HEK293T (cell line): ENCODE results near the gene KRTAP4-5.

Source experiments
- CTCF ChIA-PET: fragments of 350-600 bp; formaldehyde crosslinking; extraction: SDS; loops from one replicate; lab custom pipeline; 2021; ENCODE audit warnings: antibody characterized with exemption, inconsistent platforms; lab: Yijun Ruan, JAX
- POLR2A ChIA-PET: fragments of 350-600 bp; formaldehyde crosslinking; extraction: SDS; loops from one replicate; lab custom pipeline; 2020; ENCODE audit warnings: antibody characterized with exemption, inconsistent platforms; lab: Yijun Ruan, JAX
- DNase-seq: peaks from one replicate; pipeline ENCODE4 v3.0.0; 2012; ENCODE audit warnings: mixed read lengths; ENCODE audit errors: extremely low spot score
- ARNT ChIP-seq: fragments of 450-650 bp; IDR thresholded peaks from 2 replicates; pipeline ENCODE4 v1.6.1; 2017; ENCODE audit warnings: mild to moderate bottlenecking
- BHLHE40 ChIP-seq: fragments of 450-650 bp; IDR thresholded peaks from 2 replicates; pipeline ENCODE4 v1.6.1; 2016; ENCODE audit warnings: mild to moderate bottlenecking, moderate library complexity, borderline replicate concordance
- CTBP1 ChIP-seq: fragments of 450-650 bp; IDR thresholded peaks from 2 replicates; pipeline ENCODE4 v1.6.1; 2016; ENCODE audit warnings: borderline replicate concordance
- ELF4 ChIP-seq: fragments of 450-650 bp; IDR thresholded peaks from 2 replicates; pipeline ENCODE4 v1.6.1; 2017; ENCODE audit warnings: antibody characterized with exemption
- FOXA1 ChIP-seq: fragments of 450-650 bp; IDR thresholded peaks from 2 replicates; pipeline ENCODE4 v1.6.1; 2016; ENCODE audit warnings: mild to moderate bottlenecking
- FOXK2 ChIP-seq: fragments of 450-650 bp; IDR thresholded peaks from 2 replicates; pipeline ENCODE4 v1.6.1; 2016; ENCODE audit warnings: mild to moderate bottlenecking
- FOXM1 ChIP-seq: fragments of 450-650 bp; IDR thresholded peaks from 2 replicates; pipeline ENCODE4 v1.6.1; 2017; ENCODE audit warnings: mild to moderate bottlenecking, borderline replicate concordance
- HDGF ChIP-seq: fragments of 450-650 bp; IDR thresholded peaks from 2 replicates; pipeline ENCODE4 v1.6.1; 2017; ENCODE audit warnings: antibody characterized with exemption, borderline replicate concordance
- L3MBTL2 ChIP-seq: fragments of 450-650 bp; conservative IDR thresholded peaks from 2 replicates; pipeline ENCODE4 v1.6.1; 2016; ENCODE audit warnings: mild to moderate bottlenecking
- LEF1 ChIP-seq: fragments of 450-650 bp; IDR thresholded peaks from 2 replicates; pipeline ENCODE4 v1.6.1; 2017; ENCODE audit warnings: mild to moderate bottlenecking, borderline replicate concordance
- NFRKB ChIP-seq: fragments of 450-650 bp; IDR thresholded peaks from 2 replicates; pipeline ENCODE4 v1.6.1; 2016; ENCODE audit warnings: mild to moderate bottlenecking, moderate library complexity
- SP1 ChIP-seq: fragments of 450-650 bp; IDR thresholded peaks from 2 replicates; pipeline ENCODE4 v1.6.1; 2017
- SUZ12 ChIP-seq: fragments of 450-650 bp; IDR thresholded peaks from 2 replicates; pipeline ENCODE4 v1.6.1; 2016; ENCODE audit warnings: mild to moderate bottlenecking
- TARDBP ChIP-seq: fragments of 450-650 bp; IDR thresholded peaks from 2 replicates; pipeline ENCODE4 v1.6.1; 2016
- ZNF384 ChIP-seq: fragments of 450-650 bp; IDR thresholded peaks from 2 replicates; pipeline ENCODE4 v1.6.1; 2016
- TF ChIP-seq, protein P1 (sequence below): fragments of 450-650 bp; IDR thresholded peaks from 2 replicates; pipeline ENCODE4 v1.6.1; 2016

Gene KRTAP4-5

DNA sequence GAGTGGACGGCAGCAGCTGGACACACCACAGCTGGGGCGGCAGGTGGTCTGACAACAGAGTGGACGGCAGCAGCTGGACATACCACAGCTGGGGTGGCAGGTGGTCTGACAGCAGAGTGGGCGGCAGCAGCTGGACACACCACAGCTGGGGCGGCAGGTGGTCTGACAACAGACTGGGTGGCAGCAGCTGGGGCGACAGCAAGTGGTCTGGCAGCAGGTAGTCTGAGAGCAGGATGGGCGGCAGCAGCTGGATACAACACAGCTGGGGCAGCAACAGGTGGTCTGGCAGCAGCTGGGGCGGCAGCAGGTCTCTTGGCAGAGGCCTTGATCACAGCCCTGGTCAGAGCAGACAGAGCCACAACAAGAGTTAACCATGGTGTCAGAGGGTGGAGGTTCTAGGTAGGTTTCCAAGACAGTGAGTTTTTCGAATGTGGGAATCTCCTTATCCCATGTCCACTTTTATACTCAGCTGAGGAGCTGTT is 34.9 kb upstream of the KRTAP4-5 start, which contains the start of gene KRTAP4-1:
KRTAP4-1 (minus strand) TSS at position 432 of the 482 bp plus-strand sequence; CDS start at position 375, 57 bp downstream.
- TF ChIP-seq CTBP1, result no peak
- TF ChIP-seq SUZ12, result no peak
- TF ChIP-seq L3MBTL2, result no peak
- TF ChIP-seq FOXK2, result no peak
- TF ChIP-seq HDGF, result no peak
- TF ChIP-seq, protein P1, sequence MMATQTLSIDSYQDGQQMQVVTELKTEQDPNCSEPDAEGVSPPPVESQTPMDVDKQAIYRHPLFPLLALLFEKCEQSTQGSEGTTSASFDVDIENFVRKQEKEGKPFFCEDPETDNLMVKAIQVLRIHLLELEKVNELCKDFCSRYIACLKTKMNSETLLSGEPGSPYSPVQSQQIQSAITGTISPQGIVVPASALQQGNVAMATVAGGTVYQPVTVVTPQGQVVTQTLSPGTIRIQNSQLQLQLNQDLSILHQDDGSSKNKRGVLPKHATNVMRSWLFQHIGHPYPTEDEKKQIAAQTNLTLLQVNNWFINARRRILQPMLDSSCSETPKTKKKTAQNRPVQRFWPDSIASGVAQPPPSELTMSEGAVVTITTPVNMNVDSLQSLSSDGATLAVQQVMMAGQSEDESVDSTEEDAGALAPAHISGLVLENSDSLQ, result no peak
- TF ChIP-seq NFRKB, result no peak
- no peak for TF ChIP-seq ZNF384
- no peak for TF ChIP-seq ARNT
- no peak for TF ChIP-seq LEF1
- no peak for TF ChIP-seq SP1
- TF ChIP-seq FOXM1, result no peak
- TF ChIP-seq FOXA1, result no peak
- TF ChIP-seq TARDBP, result no peak
- no peak for TF ChIP-seq BHLHE40
- no peak for TF ChIP-seq ELF4
- ChIA-PET CTCF (no interaction called here), POLR2A (no interaction called here)
- no peak for DNase-seq

DNA sequence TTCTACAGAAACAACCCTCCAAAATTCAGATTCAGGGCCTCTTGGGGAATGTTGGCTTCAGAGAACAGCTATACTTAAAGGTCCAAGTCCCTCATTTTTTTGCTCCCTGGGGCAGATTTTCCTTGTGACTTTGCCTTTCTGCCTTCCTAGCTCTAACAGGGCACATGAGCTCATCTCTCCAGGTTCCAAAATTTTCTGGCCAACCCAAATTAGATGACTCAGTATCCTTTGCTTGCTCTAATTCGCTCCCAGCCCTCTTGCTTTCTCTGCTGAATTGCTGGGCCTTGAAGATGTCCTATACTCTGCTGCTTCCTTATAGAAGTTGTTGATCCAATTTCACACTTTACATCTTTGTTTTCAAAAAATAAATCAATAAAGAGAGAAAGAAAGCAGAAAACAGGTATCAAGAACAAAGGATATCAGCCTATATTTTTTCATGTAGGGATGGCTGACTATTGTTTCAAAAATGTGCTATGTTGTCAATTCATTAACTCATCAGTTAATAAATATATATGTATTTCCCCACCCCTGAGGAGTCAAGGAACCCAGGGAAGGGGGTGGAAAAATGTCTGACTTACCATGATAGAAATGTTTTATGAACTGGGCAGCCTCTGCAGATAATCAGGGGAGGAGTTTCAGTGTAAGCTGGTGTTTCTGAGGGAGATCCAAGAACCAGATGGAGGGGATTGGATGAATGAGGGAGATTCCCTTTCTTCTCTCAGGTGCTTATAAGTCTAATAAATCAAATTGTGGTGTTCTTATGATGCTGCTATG is 29.4 kb upstream of the KRTAP4-5 start:
- no peak for TF ChIP-seq FOXM1
- TF ChIP-seq BHLHE40, result no peak
- TF ChIP-seq CTBP1, result no peak
- TF ChIP-seq HDGF, result no peak
- TF ChIP-seq TARDBP, result no peak
- TF ChIP-seq NFRKB, result no peak
- POLR2A ChIA-PET, result no interaction called here
- DNase-seq, result no peak
- CTCF ChIA-PET, result interaction anchor here (0.5 to 0.6 kb wide), 2 partner anchors 226 to 270 kb away, joined by 3 read pairs; no protein-coding TSS in a partner anchor

DNA sequence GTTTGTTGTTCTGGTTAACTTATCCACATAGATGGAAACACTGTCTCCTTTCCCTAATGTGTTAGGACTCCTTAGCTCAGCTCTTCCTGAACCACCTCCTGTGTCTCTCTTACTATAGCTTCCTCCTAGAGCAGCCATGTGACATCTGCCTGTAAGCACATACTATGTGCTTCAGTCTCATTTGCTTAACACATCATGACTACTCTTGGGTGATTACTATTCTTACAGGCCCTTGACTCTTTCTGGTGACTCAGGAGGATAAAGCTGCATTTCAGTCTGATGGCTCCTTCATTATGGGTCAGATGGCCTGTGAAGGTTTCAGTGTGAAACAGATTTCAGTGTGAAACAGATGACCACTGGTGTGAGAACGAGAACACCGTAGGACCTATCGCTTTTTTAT is 28.7 kb upstream of the KRTAP4-5 start:
- POLR2A ChIA-PET, result no interaction called here
- DNase-seq, result no peak
- TF ChIP-seq HDGF, result no peak
- CTCF ChIA-PET, result interaction anchor here (0.5 to 0.6 kb wide), 2 partner anchors 225 to 269 kb away, joined by 3 read pairs; no protein-coding TSS in a partner anchor

DNA sequence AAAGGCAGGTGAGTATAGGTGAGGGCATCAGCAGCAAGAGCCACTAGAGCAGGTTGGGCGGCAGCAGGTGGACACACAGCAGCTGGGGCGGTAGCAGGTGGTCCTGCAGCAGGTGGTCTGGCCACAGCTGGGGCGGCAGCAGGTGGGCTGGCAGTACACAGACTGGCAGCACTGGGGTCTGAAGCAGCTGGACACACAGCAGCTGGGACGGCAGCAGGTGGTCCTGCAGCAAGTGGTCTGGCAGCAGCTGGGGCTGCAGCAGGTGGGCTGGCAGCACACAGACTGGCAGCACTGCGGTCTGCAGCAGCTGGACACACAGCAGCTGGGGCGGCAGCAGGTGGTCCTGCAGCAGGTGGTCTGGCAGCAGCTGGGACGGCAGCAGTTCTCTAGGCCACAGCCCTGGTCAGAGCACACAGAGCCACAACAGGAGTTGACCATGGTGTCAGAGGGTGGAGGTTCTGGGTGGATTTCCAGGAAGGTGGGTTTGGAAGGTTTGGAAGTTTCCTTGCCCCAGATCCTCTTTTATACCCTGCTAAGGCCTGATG is 28.2 kb upstream of the KRTAP4-5 start, which contains the start of gene KRTAP4-2:
KRTAP4-2 (minus strand) TSS at position 495 of the 545 bp plus-strand sequence; CDS start at position 438, 57 bp downstream.
- CTCF ChIA-PET, result no interaction called here
- TF ChIP-seq L3MBTL2 (no peak), HDGF (no peak), FOXM1 (no peak), FOXK2 (no peak), SUZ12 (no peak), SP1 (no peak), ARNT (no peak), NFRKB (no peak), ELF4 (no peak), CTBP1 (no peak), LEF1 (no peak), TARDBP (no peak), ZNF384 (no peak), FOXA1 (no peak), BHLHE40 (no peak)
- TF ChIP-seq, protein P1, result no peak
- no peak for DNase-seq
- POLR2A ChIA-PET, result no interaction called here

DNA sequence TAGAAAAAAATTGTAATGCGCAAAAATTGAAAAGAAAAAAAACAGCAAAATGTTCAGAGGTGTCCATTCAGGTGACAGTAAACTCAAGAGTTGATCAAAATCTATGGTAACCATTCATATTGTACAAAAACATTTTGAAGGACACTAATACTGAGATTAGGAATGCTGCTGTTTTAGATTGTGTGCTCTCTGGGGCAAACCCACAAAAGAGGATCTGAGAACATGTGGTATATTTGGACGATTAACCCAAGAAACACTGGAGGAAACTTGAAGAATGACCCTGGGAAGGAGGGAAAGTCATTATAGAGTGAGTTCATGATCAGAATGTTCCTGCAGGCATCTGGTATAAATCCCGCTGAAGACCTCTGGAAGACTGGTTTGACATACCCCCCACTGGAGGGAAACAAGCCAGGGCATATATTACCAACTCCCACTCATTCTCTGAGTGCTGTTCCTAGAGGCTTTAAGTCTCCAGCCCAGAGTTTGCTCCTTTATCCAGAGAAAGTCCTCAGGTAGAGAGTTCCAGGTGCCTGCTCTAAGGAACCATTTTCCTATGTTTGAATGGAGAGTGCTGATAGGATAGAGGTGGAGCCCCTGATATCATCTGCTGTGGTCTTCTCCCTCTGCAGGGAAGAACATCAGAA is 27.2 kb upstream of the KRTAP4-5 start:
- CTCF ChIA-PET, result no interaction called here
- no peak for TF ChIP-seq CTBP1
- no peak for TF ChIP-seq LEF1
- TF ChIP-seq ARNT, result no peak
- no peak for TF ChIP-seq SUZ12
- no peak for TF ChIP-seq SP1
- TF ChIP-seq ELF4, result no peak
- TF ChIP-seq, protein P1, result no peak
- no peak for TF ChIP-seq ZNF384
- TF ChIP-seq FOXM1, result no peak
- TF ChIP-seq FOXK2, result no peak
- no peak for TF ChIP-seq BHLHE40
- no peak for TF ChIP-seq TARDBP
- TF ChIP-seq NFRKB, result no peak
- TF ChIP-seq FOXA1, result no peak
- no peak for TF ChIP-seq L3MBTL2
- POLR2A ChIA-PET, result no interaction called here
- DNase-seq, result no peak

DNA sequence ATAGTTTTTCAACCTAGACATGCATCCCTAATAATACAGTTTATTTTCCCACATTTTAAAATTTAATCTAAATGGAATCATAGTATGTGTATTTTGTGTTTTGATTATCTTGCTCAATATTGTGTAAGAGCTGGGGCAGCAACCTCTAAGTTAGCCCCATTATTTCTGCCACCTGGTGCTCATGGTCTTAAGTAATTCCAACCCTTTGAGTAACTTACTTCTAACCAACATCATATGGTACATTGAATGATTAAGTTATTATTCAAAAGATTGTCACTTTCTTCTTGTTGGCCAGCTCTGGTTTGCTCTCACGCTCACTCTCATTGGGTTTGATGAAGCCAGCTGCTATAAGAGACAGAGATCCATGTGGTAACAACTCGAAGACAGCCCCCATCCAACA is 22.3 kb upstream of the KRTAP4-5 start:
- TF ChIP-seq SUZ12, result no peak
- TF ChIP-seq L3MBTL2, result no peak
- no peak for TF ChIP-seq TARDBP
- TF ChIP-seq FOXA1, result no peak
- TF ChIP-seq ZNF384, result no peak
- no peak for TF ChIP-seq FOXM1
- TF ChIP-seq FOXK2, result no peak
- no peak for TF ChIP-seq CTBP1
- TF ChIP-seq HDGF, result no peak
- no peak for TF ChIP-seq NFRKB
- TF ChIP-seq ELF4, result no peak
- TF ChIP-seq ARNT, result no peak
- no peak for TF ChIP-seq SP1
- no peak for TF ChIP-seq BHLHE40
- TF ChIP-seq LEF1, result no peak
- TF ChIP-seq, protein P1, result no peak
- DNase-seq, result no peak
- ChIA-PET POLR2A (no interaction called here), CTCF (no interaction called here)
